Measurements from ENCODE around the gene C5orf46. TPM values are rescaled to one million over a fixed set of nuclear protein-coding genes. Genes with fewer than 3 reads are reported as not detected.

C5orf46 gene
- total and polyA plus RNA-seq, 4 donors, result not detected

GRCh38 chr5:147878066-147878759 is 28.1 kb downstream of the C5orf46 start, which contains the start of gene SCGB3A2 (continued):
- TF ChIP-seq REST (IDR thresholded peaks at IDR 0.05) (no peak), FOXA1 (IDR thresholded peaks at IDR 0.05) (no peak), JUND (IDR thresholded peaks at IDR 0.05) (no peak), CTCF (IDR thresholded peaks at IDR 0.05; ENCODE audit: low read depth, low read length, missing input control) (no peak)

- Histone ChIP-seq H3K36me3 (ENCODE audit: control insufficient read depth in 4 of 4, insufficient read depth in 3 of 4, low read depth in 1 of 4, low read length in 3 of 4) (no peaks in the 10 kb centered on the region), H3K9me3 (ENCODE audit: control insufficient read depth in 4 of 4, low read length in 3 of 4) (no peaks in the 10 kb centered on the region), H3K27me3 (ENCODE audit: control insufficient read depth in 4 of 4, insufficient read depth in 4 of 4, low read length in 3 of 4) (no peaks in the 10 kb centered on the region), H3K9ac (ENCODE audit: low read depth in 1 of 2, low read length in 2 of 2) (no peak overlapping the region), H3K4me1 (ENCODE audit: control insufficient read depth in 4 of 4, insufficient read depth in 4 of 4, low read length in 3 of 4) (no peaks in the 10 kb centered on the region), H3K4me3 (ENCODE audit: low read depth in 1 of 3, low read length in 3 of 3) (no peak overlapping the region), H3K27ac (ENCODE audit: low read depth in 1 of 2, low read length in 2 of 2) (no peak overlapping the region)
- TF ChIP-seq GABPA (IDR thresholded peaks at IDR 0.05 in 1 of 2, conservative IDR thresholded peaks at IDR 0.05 in 1 of 2) (no peak), HNF4G (IDR thresholded peaks at IDR 0.05) (no peak), JUND (IDR thresholded peaks at IDR 0.05) (no peak), ATF3 (IDR thresholded peaks at IDR 0.05) (no peak), NR2F2 (IDR thresholded peaks at IDR 0.05) (no peak), SP1 (IDR thresholded peaks at IDR 0.05) (no peak), YY1 (IDR thresholded peaks at IDR 0.05) (no peak), MAX (IDR thresholded peaks at IDR 0.05) (no peak), FOXA1 (IDR thresholded peaks at IDR 0.05) (no peak), EGR1 (IDR thresholded peaks at IDR 0.05; ENCODE audit: low read depth in 2 of 2) (no peak), ZBTB33 (IDR thresholded peaks at IDR 0.05) (no peak), FOXA2 (IDR thresholded peaks at IDR 0.05) (no peak), CTCF (IDR thresholded peaks at IDR 0.05; ENCODE audit: low read depth, low read length, missing input control) (no peak), REST (IDR thresholded peaks at IDR 0.05) (no peak), HNF4A (conservative IDR thresholded peaks at IDR 0.05) (no peak)
- DNase-seq (ENCODE audit: low spot score), result no peak
- 68% methylated on average over 2 of the region's 2 CpGs for WGBS
These were observed 29.7 kb downstream of the C5orf46 start for GRCh38 chr5:147876626-147877025.

All from liver (tissue), 9 donors.